Middle frontal gyrus (tissue), 1 donor: ENCODE results near the gene CPB1.
A peak's percentile ranks its signal among the peaks of the same experiment; 100 is the strongest.
"Not testable (repeated sequence)": the region's sequence is repeated elsewhere in the genome, so short reads cannot be mapped to it uniquely, and the experiment has no call there.

Source experiments
- DNase-seq: peaks from one replicate; pipeline ENCODE4 v3.0.0-alpha.2; 2015; ENCODE audit warnings: low spot score; ENCODE audit errors: extremely low spot score

Gene CPB1

GRCh38 chr3:148827585-148827984 lies at the start of gene CPB1:
TSS of gene CPB1 (plus strand) at chr3:148827811. CDS start at chr3:148827824, 13 bp downstream.
- DNase-seq: no peak

- DNase-seq: no peak
Measured at GRCh38 chr3:148778926-148779325, 48.7 kb upstream of the CPB1 start.

DNA sequence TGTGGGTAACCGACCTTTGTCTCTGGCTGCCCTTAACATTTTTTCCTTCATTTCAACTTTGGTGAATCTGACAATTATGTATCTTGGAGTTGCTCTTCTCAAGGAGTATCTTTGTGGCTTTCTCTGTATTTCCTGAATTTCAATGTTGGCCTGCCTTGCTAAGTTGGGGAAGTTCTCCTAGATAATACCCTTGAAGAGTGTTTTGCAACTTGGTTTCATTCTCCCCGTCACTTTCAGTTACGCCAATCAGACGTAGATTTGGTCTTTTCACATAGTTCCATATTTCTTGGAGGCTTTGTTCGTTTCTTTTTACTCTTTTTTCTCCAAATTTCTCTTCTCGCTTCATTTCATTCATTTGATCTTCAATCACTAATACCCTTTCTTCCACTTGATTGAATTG lies 42.6 kb upstream of the CPB1 start:
- not testable (repeated sequence) for DNase-seq

DNA sequence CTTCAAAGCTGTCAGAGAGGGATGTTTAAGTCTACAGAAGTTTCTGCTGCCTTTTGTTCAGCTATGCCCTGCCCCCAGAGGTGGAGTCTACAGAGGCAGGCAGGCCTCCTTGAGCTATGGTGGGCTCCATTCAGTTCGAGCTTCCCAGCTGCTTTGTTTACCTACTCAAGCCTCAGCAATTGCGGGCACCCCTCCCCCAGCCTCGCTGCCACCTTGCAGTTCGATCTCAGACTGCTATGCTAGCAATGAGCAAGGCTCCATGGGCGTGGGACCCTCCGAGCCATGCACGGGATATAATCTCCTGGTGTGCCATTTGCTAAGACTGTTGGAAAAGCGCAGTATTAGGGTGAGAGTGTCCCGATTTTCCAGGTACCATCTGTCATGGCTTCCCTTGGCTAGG lies 41.5 kb upstream of the CPB1 start:
- not testable (repeated sequence) for DNase-seq

DNA sequence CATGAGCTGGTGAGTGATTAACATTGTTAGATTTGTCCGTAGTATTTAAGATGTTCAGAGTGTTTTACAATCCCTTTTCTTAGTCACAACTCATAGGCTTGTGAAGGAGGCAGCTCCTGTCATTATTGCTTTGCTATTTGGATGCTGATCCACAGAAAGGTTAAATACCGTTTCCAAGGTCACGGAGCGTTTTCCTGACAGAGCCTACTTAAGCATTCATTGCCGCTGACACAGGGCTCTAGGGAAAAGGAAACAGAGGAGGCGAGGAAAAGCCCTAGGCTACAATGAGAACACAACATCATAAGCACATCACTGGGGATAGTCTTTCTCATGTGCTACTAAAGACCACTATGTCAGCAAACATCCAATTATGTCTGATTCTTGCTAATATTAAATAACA lies 38.5 kb upstream of the CPB1 start:
- no peak for DNase-seq

DNA sequence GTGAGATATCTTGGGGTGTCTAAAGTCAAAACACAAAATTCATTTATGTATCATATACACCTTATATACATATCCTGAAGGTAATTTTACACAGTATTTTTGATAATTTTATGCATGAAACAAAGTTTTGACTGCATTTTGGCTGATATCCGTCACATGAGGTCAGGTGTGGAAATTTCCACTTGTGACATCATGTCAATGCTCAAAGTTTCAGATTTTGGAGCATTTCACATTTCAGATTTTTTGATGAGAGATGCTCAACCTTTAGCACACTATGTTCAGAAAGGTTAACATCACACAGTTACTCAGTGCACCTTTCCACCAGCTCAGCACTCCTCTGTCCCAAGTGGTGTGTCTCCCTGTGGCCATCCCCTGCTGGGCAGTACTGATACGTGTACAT lies 37.7 kb upstream of the CPB1 start:
- no peak for DNase-seq

GRCh38 chr3:148790370-148790769 lies 37.2 kb upstream of the CPB1 start:
- DNase-seq: no peak

- DNase-seq: peak; percentile 41
Measured at GRCh38 chr3:148790851-148791735, 36.5 kb upstream of the CPB1 start.

DNA sequence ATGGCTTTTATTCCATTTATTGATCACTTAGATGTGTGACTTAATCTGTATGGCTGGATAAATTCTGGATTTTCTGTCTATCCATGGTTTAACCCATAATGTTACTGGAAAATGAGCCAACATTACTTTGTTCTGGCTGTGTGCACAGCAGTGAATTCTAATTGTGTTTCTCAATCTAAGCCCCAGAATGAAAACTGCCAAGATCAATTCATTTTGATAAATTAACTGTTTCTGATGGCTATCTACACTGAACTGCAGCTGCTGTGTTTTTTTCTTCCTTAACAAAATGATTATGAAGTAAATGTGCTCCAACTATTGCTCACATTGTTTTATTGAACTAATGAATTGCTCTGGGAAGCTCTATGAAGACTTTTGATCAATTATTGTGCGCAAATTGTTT lies 35.7 kb upstream of the CPB1 start:
- DNase-seq: no peak

GRCh38 chr3:148792516-148792915 lies 35.1 kb upstream of the CPB1 start:
- no peak for DNase-seq

GRCh38 chr3:148796799-148797198 lies 30.8 kb upstream of the CPB1 start:
- DNase-seq: no peak

DNA sequence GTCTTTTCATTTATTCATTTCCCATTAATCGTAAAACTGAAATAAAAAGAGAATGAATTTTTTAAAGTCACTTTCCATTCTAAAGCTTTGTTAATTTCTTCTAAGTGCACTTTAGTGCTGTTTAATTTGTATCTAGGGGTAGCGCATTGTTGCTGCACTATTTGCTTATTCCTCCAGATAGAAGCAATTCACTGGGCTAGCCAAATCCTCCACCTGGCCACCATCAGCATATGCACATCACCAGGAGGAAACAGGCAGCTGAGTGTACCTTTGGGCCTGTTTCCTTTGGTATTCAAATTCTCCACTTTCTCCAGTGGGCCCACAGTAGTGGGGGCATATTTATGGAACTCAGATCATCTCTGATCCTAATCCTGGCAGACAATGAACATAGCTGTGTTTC lies 29.8 kb upstream of the CPB1 start:
- DNase-seq: no peak

- DNase-seq: no peak
Measured at GRCh38 chr3:148800414-148800813, 27.2 kb upstream of the CPB1 start.

DNA sequence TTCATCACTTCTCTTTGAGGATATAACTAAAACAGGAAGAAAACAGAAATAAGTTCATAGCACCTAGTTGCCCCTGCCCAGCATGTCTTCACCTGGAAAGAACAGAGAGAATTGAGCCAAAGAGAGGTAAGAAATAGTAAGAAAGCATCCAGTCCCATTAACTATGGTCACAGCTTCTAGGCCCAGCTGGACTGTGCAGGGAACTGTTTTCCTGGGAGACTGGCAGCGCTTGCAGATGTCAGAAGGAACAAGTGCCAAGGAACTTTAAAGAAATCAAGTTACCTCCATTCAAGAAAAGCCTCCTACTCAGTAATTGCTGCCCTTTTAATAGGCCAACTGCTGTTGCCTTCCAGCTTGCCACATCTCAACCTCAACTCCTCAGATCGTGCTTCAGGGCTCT lies 17.8 kb upstream of the CPB1 start:
- DNase-seq: no peak

- DNase-seq: no peak
Measured at GRCh38 chr3:148815316-148816110, 12.1 kb upstream of the CPB1 start.

DNA sequence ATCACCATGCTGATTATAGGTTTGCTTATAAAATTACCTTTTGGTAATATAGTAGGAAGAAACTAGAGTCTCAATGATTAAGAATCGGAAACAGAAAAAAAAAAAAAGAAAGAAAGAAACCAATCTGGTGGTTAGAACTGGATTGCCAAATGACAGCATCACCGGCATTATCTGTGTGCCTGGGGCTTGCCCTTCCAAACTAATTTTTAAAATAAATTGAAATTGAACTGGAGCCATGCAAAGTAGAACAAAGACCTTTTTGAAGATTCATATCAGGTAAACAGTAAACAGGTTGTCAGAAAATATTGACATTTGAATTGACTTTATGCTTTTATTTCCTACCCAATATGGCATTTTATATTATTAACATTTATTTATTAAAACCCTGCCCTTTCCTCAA lies 11.2 kb upstream of the CPB1 start:
- no peak for DNase-seq

DNA sequence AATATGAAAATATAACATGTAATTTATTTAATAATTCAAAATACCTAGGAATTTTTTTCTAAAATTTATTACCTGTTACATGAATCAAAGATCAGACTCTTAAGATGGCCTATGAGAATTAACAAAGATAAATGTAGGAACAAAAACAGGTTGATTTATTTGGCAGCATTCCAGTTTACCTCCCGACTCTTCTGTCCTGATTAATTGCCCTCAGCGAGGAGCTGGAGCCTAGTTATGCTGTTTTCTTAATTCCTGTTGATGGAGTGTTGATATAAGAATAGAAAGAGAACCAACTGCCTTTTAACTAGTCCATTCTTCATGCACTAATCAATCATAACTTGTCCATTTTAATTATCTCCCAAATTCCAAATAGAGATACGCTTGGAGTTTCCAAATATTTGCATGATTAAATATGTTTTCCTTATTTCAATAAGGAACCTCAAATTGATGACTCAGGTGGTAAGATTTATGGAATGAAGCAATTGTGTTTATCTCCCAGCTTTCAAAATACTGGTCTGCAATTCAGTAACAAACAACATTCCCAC lies 10.6 kb upstream of the CPB1 start:
- DNase-seq: no peak

DNA sequence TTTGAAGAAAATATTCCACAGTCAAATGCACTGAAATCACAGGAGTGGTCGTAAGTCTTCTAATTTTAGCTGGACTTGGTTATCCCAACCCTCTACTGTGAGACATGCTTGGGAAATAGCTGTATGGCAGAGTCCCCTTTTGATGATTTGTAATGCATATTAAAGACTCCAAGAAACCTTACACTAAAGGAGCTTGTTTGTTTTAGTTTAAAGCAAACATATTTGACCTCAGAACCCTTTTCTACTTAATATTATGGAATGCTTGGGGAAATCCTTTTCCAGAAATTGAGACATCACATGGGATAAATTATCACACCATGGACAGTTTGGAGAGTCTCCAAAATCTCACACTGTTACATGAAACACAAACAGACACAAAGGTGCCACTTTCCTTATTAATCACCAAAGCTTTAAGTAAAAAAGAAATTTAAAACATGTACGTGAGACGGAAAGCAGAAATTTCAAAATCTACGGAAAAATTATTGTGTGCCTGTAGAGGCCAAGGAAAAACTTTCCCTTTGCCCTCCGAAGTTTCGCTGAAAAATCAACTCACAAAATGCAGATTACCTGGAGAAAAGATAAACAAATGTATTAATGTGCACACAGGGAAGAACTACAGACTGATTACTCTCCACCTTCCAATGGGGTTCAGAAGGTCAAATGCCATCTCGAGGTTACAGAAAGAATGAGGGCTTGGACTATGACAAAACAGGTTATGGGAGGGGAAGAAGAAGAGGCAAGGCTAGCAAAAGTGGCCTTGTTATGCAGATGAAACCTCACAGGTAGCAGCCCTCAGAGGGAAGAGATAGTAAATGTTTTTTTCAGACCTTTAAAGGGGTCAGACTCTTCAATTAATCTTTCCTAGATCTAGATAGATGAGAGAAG lies 7.0 kb upstream of the CPB1 start:
- DNase-seq: no peak

DNA sequence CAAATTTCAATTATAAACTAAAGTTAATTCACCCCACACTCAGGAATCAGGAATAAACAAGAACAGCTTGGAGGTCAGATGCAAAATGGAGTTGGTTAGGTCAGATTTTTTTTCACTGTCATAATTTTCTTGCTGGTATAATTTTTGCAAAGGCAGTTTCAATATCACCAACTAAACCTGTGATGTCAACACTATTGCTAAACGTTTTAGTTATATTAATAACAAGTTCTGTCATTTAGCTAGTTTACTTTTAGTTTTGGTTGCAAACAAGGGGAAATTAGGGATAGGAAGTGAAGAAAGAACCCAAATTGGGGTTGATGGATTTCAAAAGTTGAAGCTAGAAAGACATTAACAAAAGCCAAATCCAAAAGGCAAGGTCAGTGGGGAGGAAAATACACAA lies 4.6 kb upstream of the CPB1 start:
- DNase-seq: no peak

DNA sequence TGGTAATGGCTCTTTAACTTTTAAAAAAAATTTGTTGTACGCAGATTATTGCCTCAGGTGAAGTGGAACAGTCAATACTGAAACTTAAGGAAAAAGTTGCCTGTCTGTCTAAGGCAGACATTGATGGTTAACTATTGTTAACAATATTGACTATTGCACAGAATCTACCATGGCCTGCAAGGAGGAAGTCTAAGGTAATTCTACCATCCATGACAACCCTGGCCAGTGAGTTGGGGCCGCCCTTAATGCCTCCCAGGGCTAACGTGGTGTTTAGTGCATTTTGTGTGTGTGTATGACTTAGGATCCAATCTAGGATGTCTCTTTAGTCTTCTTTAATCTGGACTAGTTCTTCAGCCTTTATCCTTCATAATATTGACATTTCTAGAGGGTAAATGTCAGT lies 2.1 kb upstream of the CPB1 start:
- no peak for DNase-seq

DNA sequence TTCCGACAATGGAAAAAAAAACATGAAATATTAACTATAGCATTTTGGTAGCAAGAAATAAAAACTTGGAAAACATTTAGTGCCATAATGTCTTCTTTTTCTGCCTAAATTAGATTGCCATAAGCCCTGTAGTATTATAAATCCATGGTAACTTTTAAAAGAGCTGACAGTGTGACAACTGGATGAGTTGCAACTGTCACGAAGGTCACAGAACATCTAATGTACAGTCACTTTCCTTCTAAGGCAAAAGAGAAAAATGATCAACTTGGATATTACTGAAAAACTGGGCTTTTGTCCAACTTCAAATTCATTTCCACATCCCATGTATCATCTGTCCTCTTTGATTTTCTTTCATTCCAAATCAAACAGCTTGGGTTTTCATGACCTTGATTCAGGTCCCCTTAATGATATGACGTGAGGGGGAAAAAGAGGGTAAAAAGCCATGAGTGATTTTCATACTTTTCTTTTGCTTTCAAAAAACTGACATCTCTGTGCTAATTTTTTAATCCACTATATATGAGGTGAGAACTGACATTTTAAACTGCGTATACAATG lies 602 bp downstream of the CPB1 start:
- no peak for DNase-seq
